ENCODE measurements around the gene TTC39B.
A peak's percentile ranks its signal among the peaks of the same experiment; 100 is the strongest.

The TTC39B gene

DNA sequence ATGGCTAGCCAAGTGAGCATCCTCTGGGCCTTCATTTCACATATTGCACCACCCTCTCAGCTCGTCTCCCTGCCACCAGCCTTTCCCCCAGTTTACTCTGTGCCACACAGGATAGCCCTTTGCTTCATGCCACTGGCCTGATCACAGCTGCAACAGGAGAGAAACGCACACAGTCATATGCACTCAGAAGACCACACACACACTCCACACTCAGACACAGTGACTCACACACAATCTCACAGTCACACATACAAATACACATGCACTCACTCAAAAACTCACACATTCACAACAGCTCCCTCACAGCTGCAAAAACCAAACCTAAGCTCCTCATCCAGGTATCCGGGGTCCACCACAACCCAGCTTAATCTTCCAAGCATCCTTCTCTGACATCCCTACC lies 38.7 kb downstream of the TTC39B start:
- H3K36me3 Mint-ChIP-seq (ENCODE audit: low read depth): peaks cover 9% of the 10 kb centered on the region
- H3K27me3 Mint-ChIP-seq: no peaks in the 10 kb centered on the region
- peaks cover 48% of the 10 kb centered on the region for H3K4me1 Mint-ChIP-seq (ENCODE audit: low read depth)
- no peak overlapping the region for H3K4me3 Mint-ChIP-seq
- DNase-seq: no peak
- H3K9me3 Mint-ChIP-seq: no peaks in the 10 kb centered on the region
- H3K27ac Mint-ChIP-seq: peak overlapping the region; percentile 31

- Mint-ChIP-seq H3K27ac (no peak overlapping the region), H3K4me1 (ENCODE audit: low read depth) (peaks cover 37% of the 10 kb centered on the region), H3K9me3 (no peaks in the 10 kb centered on the region), H3K27me3 (no peaks in the 10 kb centered on the region), H3K36me3 (ENCODE audit: low read depth) (peaks cover 20% of the 10 kb centered on the region), H3K4me3 (no peak overlapping the region)
- no peak for DNase-seq
These were observed 42.1 kb downstream of the TTC39B start for GRCh38 chr9:15264918-15265317.

- DNase-seq: no peak
- H3K27me3 Mint-ChIP-seq: no peaks in the 10 kb centered on the region
- peaks cover 25% of the 10 kb centered on the region for H3K36me3 Mint-ChIP-seq (ENCODE audit: low read depth)
- peaks cover 24% of the 10 kb centered on the region for H3K4me1 Mint-ChIP-seq (ENCODE audit: low read depth)
- peak overlapping the region; percentile 75 for H3K27ac Mint-ChIP-seq
- H3K9me3 Mint-ChIP-seq: no peaks in the 10 kb centered on the region
- no peak overlapping the region for H3K4me3 Mint-ChIP-seq
These were observed 44.4 kb downstream of the TTC39B start for GRCh38 chr9:15262581-15262980.

DNA sequence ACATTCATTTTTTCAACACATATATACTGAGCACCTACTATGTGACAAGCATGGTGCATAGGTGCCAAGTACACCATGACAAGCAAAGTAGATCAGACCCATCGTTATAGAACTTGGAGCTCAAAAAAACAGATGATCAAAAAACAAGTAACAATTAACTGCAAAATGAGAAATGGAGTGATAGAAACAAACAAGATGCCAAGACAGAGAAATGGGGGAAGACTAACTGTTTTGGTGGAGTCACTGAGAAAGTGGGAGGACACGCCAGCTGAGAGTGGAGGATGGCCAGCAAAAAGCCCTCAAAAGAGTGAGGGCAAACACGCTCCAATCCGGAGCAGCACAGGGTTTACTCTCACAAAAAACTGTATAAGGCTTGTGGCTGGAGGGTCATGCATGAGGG lies 50.6 kb downstream of the TTC39B start:
- Mint-ChIP-seq H3K4me1 (ENCODE audit: low read depth) (peaks cover 16% of the 10 kb centered on the region), H3K27me3 (no peaks in the 10 kb centered on the region), H3K36me3 (ENCODE audit: low read depth) (peaks cover 22% of the 10 kb centered on the region), H3K9me3 (no peaks in the 10 kb centered on the region), H3K27ac (no peak overlapping the region), H3K4me3 (no peak overlapping the region)
- DNase-seq: no peak

DNA sequence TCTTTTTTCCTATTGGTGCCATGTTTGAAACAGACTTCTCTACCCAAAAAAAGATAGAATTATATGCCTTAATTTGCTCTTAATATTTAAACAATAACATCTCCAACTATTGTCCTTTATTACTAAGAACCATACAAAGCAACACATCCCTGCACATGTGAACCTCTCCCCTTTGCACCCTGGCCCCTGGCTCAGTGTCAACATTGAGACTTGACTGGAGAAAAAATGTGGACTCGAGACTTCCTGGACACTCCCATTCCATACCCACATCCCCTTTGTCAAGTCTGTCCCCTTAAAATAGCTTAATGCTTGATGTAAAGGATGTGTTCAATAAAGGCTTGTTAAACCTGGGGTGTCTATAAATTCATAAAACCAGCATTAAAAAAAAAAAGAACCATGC lies 53.2 kb downstream of the TTC39B start:
- Mint-ChIP-seq H3K36me3 (ENCODE audit: low read depth) (peaks cover 26% of the 10 kb centered on the region), H3K9me3 (no peaks in the 10 kb centered on the region), H3K4me1 (ENCODE audit: low read depth) (peaks cover 35% of the 10 kb centered on the region), H3K4me3 (no peak overlapping the region), H3K27ac (no peak overlapping the region), H3K27me3 (no peaks in the 10 kb centered on the region)
- DNase-seq: no peak

- Mint-ChIP-seq H3K4me3 (no peak overlapping the region), H3K27ac (no peak overlapping the region), H3K9me3 (no peaks in the 10 kb centered on the region), H3K4me1 (ENCODE audit: low read depth) (peaks cover 39% of the 10 kb centered on the region), H3K27me3 (no peaks in the 10 kb centered on the region), H3K36me3 (ENCODE audit: low read depth) (peaks cover 22% of the 10 kb centered on the region)
- no peak for DNase-seq
These were observed 53.8 kb downstream of the TTC39B start for GRCh38 chr9:15253197-15253596.

- Mint-ChIP-seq H3K4me3 (no peak overlapping the region), H3K4me1 (ENCODE audit: low read depth) (peaks cover 58% of the 10 kb centered on the region), H3K27ac (no peak overlapping the region), H3K9me3 (no peaks in the 10 kb centered on the region), H3K27me3 (no peaks in the 10 kb centered on the region), H3K36me3 (ENCODE audit: low read depth) (peaks cover 22% of the 10 kb centered on the region)
- no peak for DNase-seq
These were observed 57.0 kb downstream of the TTC39B start for GRCh38 chr9:15249981-15250380.

DNA sequence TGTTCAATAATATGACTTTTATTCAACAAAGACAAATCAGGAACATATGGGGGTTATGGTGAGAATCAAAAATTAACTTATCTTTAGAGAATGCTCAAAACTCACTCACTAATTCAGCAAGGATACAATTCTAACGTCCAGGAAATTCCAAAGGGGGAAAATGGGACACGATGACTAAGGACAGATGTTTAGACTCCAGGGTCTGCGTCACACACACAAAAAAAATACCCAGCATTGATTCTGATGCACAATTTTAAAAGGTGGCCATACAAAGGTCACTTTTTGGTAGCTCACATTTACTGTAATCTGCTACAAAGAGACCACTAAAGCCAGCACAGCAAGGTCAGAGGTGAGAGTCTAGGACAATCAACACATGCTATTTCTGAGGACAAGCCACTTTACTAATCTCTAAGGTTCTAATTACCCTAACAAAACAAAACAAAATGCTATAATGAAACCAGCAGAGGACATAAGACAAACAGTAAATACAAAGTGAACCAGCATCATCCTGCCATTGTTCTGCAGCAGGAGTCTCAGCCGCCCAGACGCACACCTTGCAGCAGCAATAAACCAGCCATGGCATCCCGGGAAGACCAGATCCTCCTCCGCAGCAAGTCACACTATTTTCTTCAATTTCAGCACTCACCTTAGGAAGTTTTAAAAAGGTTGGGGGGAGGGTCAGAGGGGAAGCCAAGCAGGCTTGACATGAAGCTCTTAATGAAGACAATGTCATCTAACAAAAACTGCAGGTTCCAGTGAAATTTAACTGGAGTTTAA lies 57.8 kb downstream of the TTC39B start:
- Mint-ChIP-seq H3K4me1 (ENCODE audit: low read depth) (peaks cover 65% of the 10 kb centered on the region), H3K27me3 (no peaks in the 10 kb centered on the region), H3K27ac (no peak overlapping the region), H3K36me3 (ENCODE audit: low read depth) (peaks cover 24% of the 10 kb centered on the region), H3K9me3 (no peaks in the 10 kb centered on the region), H3K4me3 (no peak overlapping the region)
- no peak for DNase-seq

- no peak overlapping the region for H3K27ac Mint-ChIP-seq
- H3K27me3 Mint-ChIP-seq: no peaks in the 10 kb centered on the region
- H3K9me3 Mint-ChIP-seq: no peaks in the 10 kb centered on the region
- H3K4me3 Mint-ChIP-seq: no peak overlapping the region
- peaks cover 25% of the 10 kb centered on the region for H3K36me3 Mint-ChIP-seq (ENCODE audit: low read depth)
- peaks cover 67% of the 10 kb centered on the region for H3K4me1 Mint-ChIP-seq (ENCODE audit: low read depth)
- DNase-seq: no peak
These were observed 58.4 kb downstream of the TTC39B start for GRCh38 chr9:15248621-15249020.

GRCh38 chr9:15248081-15248480 lies 58.9 kb downstream of the TTC39B start:
- no peak for DNase-seq
- H3K27me3 Mint-ChIP-seq: no peaks in the 10 kb centered on the region
- H3K36me3 Mint-ChIP-seq (ENCODE audit: low read depth): peaks cover 22% of the 10 kb centered on the region
- H3K27ac Mint-ChIP-seq: no peak overlapping the region
- no peak overlapping the region for H3K4me3 Mint-ChIP-seq
- H3K4me1 Mint-ChIP-seq (ENCODE audit: low read depth): peaks cover 70% of the 10 kb centered on the region
- H3K9me3 Mint-ChIP-seq: no peaks in the 10 kb centered on the region

DNA sequence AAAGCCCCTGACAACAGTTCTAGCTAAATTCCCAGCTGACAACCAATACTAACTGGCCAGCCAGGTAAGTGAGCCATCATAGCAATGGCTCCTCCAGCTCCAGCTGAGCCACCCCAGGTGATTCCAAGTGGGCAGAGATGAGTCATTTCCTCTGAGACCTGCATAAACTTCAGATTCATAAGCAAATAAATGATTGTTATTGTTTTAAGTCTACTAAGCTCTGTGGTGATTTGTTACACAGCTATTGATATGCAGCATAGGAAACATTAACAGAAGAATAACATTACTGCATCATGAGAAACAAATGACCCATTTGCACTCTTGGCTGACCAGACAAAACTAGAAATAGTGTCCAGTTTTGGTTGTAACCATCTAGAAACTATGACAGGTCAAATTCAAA lies 60.3 kb downstream of the TTC39B start:
- no peak for DNase-seq
- Mint-ChIP-seq H3K4me3 (no peak overlapping the region), H3K27ac (no peak overlapping the region), H3K36me3 (ENCODE audit: low read depth) (peaks cover 25% of the 10 kb centered on the region), H3K4me1 (ENCODE audit: low read depth) (peaks cover 78% of the 10 kb centered on the region), H3K27me3 (no peaks in the 10 kb centered on the region), H3K9me3 (no peaks in the 10 kb centered on the region)

DNA sequence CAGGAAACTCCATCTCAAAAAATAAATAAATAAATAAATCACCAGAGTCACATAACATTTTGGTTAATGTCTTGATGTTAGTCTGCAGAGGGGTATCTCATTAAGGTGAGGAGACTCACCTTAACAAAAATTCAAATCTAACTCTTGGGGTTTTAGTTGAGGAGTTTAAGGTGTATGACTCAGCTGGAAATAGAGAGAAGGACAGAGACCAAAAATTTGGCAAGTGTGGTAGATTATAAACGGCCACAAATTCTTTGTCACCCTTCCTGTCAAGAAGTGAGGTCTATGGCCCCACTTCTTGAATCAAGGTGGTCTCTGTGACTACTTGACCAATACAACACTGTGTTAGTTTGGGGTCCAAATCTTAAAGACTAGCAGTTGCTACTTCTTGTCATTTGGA lies 60.8 kb downstream of the TTC39B start:
- H3K27me3 Mint-ChIP-seq: no peaks in the 10 kb centered on the region
- H3K4me3 Mint-ChIP-seq: no peak overlapping the region
- DNase-seq: no peak
- H3K4me1 Mint-ChIP-seq (ENCODE audit: low read depth): peaks cover 78% of the 10 kb centered on the region
- H3K9me3 Mint-ChIP-seq: no peaks in the 10 kb centered on the region
- no peak overlapping the region for H3K27ac Mint-ChIP-seq
- peaks cover 25% of the 10 kb centered on the region for H3K36me3 Mint-ChIP-seq (ENCODE audit: low read depth)

DNA sequence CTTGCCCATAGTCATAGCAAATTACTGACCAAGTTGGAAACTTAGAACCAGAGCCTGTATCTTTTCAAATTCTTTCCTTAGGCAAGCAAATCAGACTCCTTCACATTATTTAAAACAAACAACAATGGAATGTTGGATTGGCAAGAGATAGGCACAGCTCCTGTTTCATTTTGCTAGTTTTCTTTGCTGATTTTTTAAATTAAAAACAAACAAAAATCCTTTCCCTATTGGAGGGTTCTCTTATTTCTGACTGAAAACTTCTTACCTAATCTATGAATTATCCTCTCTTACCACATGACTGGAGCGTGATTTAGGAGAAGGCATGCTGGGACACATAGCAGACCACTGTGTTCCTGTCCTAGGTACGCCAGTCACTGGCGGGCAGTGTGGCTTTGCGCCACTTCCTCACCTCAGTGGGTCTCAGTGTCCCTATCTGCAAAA lies 63.0 kb downstream of the TTC39B start:
- Mint-ChIP-seq H3K27ac (no peak overlapping the region), H3K9me3 (peaks cover 11% of the 10 kb centered on the region), H3K27me3 (no peaks in the 10 kb centered on the region), H3K4me1 (ENCODE audit: low read depth) (peaks cover 66% of the 10 kb centered on the region), H3K36me3 (ENCODE audit: low read depth) (peaks cover 38% of the 10 kb centered on the region), H3K4me3 (no peak overlapping the region)
- no peak for DNase-seq

DNA sequence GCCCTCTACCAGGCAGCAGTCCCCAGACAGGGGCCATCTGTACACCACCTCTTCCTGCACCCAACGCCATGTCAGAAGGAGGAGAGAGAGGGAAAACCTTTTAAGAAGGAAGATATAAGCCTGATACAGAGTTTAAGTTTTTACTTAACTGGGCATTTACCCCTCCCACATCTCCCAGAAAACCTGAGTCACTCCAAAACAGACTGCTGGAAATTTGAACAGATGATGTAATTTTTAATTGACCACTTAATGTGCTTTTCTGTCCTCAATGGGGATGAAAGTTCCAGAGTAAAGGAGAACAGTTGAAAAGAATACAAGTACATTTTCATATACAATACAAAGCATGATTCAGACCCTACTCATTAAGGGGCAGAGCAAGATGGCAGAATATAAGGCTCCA lies 63.9 kb downstream of the TTC39B start:
- no peak for DNase-seq
- no peaks in the 10 kb centered on the region for H3K27me3 Mint-ChIP-seq
- peaks cover 46% of the 10 kb centered on the region for H3K36me3 Mint-ChIP-seq (ENCODE audit: low read depth)
- H3K4me1 Mint-ChIP-seq (ENCODE audit: low read depth): peaks cover 57% of the 10 kb centered on the region
- no peak overlapping the region for H3K4me3 Mint-ChIP-seq
- no peak overlapping the region for H3K27ac Mint-ChIP-seq
- H3K9me3 Mint-ChIP-seq: peaks cover 19% of the 10 kb centered on the region

DNA sequence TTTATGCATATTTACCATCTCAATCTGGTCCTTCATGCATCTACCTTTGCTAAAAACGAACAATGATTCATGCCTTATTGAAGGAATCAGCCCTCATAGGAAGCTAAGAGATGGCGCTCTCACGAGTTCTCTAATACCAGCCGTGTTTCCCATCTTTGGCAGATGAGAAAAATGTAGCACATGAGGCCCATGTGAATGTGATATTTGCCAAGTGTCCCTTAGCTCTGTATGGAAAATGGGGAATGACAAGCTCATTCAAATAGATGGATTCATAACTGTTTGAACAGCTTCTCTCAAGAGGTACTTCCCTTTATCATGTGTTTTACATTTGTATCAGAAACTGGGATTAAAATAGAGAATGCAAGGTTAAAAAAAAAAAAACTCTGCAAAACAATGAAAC lies 66.1 kb downstream of the TTC39B start:
- H3K36me3 Mint-ChIP-seq (ENCODE audit: low read depth): peaks cover 61% of the 10 kb centered on the region
- H3K27me3 Mint-ChIP-seq: no peaks in the 10 kb centered on the region
- H3K4me1 Mint-ChIP-seq (ENCODE audit: low read depth): peaks cover 48% of the 10 kb centered on the region
- H3K4me3 Mint-ChIP-seq: no peak overlapping the region
- DNase-seq: no peak
- no peak overlapping the region for H3K27ac Mint-ChIP-seq
- peaks cover 38% of the 10 kb centered on the region for H3K9me3 Mint-ChIP-seq

- DNase-seq: no peak
- Mint-ChIP-seq H3K4me1 (ENCODE audit: low read depth) (peaks cover 45% of the 10 kb centered on the region), H3K36me3 (ENCODE audit: low read depth) (peaks cover 64% of the 10 kb centered on the region), H3K4me3 (no peak overlapping the region), H3K27me3 (no peaks in the 10 kb centered on the region), H3K27ac (no peak overlapping the region), H3K9me3 (peaks cover 45% of the 10 kb centered on the region)
These were observed 67.2 kb downstream of the TTC39B start for GRCh38 chr9:15239816-15240215.
